Esophagus muscularis mucosa (tissue), 3 donors: Measurements from ENCODE around the gene CHRNA4.

Source experiments
- EP300 ChIP-seq: sonication (generic); formaldehyde crosslinking; IDR thresholded peaks from one replicate; pipeline ENCODE4 v1.6.1; 2017; ENCODE audit warnings: antibody characterized with exemption
- TF ChIP-seq, protein P1 (sequence below), 3 experiments: fragments of 200-600 bp in 2 of 3; fragments of 450-650 bp in 1 of 3; sonication (generic) in 2 of 3; IDR thresholded peaks; one replicate each; pipeline ENCODE4 v1.5.1; 2017 to 2019; ENCODE audit warnings: antibody characterized with exemption in 3 of 3, mild to moderate bottlenecking in 2 of 3, moderate library complexity in 1 of 3

GRCh38 chr20:63400486-63401210 is 39.5 kb upstream of the CHRNA4 start:
- no peak for TF ChIP-seq EP300
- TF ChIP-seq, protein P1, sequence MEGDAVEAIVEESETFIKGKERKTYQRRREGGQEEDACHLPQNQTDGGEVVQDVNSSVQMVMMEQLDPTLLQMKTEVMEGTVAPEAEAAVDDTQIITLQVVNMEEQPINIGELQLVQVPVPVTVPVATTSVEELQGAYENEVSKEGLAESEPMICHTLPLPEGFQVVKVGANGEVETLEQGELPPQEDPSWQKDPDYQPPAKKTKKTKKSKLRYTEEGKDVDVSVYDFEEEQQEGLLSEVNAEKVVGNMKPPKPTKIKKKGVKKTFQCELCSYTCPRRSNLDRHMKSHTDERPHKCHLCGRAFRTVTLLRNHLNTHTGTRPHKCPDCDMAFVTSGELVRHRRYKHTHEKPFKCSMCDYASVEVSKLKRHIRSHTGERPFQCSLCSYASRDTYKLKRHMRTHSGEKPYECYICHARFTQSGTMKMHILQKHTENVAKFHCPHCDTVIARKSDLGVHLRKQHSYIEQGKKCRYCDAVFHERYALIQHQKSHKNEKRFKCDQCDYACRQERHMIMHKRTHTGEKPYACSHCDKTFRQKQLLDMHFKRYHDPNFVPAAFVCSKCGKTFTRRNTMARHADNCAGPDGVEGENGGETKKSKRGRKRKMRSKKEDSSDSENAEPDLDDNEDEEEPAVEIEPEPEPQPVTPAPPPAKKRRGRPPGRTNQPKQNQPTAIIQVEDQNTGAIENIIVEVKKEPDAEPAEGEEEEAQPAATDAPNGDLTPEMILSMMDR (IDR thresholded peaks at IDR 0.05), result no peak
